HG03521 (cell line): ENCODE data around the gene SCAPER.

Experiments used
- ATAC-seq: cut with Tn5 transposase; IDR thresholded peaks from one replicate; pipeline ENCODE4 v1.9.1; 2021; ENCODE audit warnings: mild to moderate bottlenecking, moderate library complexity; ENCODE audit not compliant: unreplicated experiment

Gene SCAPER

DNA sequence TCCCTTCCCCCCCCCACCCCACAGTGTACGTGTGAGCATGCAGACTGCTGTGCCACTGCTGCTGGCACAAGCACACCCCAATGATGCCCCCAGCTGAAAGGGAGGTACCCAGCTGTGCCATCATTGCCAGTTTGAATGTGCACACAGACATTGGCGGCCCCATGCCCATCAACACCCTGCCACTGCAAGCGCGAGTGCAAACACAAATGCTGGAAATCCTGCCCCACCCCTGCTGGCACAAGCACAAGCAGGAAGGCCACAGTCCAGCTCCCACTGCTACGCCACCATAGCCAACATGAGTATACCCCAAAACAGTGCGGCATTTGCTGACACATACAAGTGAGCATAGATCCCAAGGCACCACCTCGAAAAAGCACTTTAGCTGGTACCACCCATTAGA, 222.9 kb downstream of the SCAPER start:
- no peak for ATAC-seq

- ATAC-seq = no peak
Observed at GRCh38 chr15:76678766-76679165, 226.4 kb downstream of the SCAPER start.

GRCh38 chr15:76674883-76675282, 230.3 kb downstream of the SCAPER start:
- no peak for ATAC-seq

DNA sequence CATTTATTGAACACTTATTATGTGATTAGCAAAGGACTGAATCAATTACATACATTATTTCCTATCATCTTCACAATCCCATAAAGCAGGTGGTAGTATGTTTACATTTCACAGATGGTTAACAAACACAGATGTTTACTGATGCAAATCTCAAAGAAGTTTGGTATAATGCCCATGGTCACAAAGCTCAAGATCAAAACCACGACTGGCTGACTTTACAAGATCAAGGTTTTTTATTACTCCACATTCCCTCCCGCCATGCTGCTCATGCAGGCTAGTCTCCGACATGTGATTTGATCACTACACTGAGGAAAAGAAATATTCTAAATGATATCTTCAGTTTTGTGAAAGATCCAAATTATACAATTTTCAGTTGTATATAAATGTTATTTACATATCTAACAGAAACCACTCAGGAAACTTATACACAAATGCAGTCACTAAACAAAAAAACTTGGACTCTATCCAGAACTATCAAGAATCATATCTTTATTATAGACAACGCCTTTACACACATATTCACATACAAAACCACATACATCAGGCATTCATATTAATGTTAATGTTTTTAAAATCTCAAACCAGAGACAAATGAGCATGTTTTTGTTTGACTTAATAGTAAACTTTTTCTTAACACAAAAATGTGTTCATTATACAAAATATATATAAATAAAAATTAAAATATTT, 235.5 kb downstream of the SCAPER start:
- no peak for ATAC-seq

GRCh38 chr15:76668900-76669299, 236.2 kb downstream of the SCAPER start:
- ATAC-seq = no peak

GRCh38 chr15:76667943-76668715, 237.0 kb downstream of the SCAPER start:
- ATAC-seq = no peak

- ATAC-seq = no peak
Observed at GRCh38 chr15:76664895-76665294, 240.2 kb downstream of the SCAPER start.

- no peak for ATAC-seq
Observed at GRCh38 chr15:76664411-76664810, 240.7 kb downstream of the SCAPER start.

DNA sequence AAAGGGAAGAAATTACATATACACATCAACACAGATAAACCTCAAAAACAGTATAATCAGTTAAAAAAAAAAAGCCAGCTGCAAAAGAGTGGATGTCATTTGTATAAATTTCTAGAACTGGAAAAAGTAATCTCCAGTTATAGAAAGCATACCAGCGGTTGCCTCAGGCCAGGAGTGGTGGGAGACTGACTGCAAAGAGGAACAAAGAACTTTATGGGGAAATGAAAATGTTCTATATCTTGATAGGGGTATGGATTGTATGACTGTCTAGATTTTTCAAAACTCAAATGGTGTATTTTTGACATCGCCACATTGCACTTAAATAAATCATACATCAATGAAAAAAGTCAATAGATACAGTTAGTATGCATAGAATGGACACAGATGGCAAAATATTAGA, 241.6 kb downstream of the SCAPER start:
- no peak for ATAC-seq

- no peak for ATAC-seq
Observed at GRCh38 chr15:76648732-76649444, 256.3 kb downstream of the SCAPER start.

DNA sequence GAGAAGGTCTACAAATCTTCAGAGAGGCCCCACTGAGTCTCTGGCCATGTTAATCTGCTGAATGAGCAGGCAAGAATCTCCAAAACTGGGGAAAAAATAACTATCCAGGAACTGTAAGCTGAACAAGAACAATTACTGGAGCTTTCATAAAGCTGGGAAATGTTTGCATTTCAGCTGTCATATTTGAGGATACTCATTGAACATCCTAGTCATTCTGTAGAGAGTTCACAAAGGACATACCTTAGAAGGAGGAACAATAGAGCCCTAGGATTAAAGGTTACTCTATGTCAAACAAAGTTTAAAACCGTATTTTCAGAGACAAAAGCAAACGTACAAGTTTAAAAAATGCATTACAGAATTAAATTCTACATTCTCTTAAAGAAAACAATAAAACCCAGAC, 257.5 kb downstream of the SCAPER start:
- ATAC-seq = no peak

- ATAC-seq = no peak
Observed at GRCh38 chr15:76644646-76645045, 260.5 kb downstream of the SCAPER start.

DNA sequence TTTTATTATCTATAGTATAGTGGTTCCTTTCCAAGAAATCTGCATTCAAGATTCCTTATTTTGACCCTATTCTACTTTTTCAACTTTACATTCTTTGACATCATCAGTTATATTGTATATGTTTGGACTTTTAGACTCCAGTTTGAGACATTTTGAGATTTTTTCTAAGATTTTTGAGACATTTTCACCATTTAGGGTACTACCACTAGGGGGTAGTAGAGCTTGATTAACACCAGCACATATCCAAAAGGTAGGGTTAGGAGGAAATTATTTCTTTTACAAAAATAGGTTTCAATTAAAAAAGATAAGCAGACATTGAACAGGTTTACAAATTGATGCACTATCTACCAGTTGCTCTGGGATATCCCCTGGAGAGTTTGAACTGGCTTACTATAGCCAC, 262.5 kb downstream of the SCAPER start:
- ATAC-seq = no peak

DNA sequence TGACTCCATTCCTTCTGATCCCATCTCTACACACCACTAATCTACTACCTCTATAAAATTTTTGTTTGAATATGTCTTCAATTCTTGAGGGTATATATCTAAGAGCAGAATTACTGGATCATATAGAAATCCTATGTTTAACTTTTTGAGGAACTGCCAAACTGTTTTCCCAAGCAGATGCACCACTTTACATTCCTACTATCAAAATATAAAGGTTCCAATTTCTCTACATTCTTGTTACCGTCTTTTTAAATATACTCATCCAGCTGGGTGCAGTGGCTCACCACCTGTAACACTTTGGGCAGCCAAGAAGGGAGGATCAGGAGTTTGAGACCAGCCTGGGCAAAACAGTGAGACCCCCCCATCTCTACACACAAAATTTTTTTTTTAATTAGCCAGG, 268.0 kb downstream of the SCAPER start:
- no peak for ATAC-seq

DNA sequence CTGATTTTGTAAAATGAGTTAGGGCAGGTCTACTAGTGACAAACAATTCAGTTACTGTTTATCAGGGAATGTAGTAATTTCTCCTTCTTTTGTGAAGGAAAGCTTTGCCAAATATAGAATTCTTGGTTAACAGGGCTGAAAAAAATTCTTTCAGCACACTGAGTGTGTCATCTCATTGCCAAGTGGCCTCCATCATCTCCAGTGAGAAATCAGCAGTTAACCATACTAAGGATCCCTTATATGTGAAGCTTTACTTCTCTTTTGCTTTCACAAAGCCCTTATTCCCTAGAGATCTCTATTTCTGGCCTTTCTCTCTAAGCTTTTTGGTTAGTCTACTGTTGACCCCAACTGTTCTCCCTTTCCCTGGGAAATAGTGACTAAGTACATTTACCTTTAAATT, 269.1 kb downstream of the SCAPER start:
- ATAC-seq = no peak

DNA sequence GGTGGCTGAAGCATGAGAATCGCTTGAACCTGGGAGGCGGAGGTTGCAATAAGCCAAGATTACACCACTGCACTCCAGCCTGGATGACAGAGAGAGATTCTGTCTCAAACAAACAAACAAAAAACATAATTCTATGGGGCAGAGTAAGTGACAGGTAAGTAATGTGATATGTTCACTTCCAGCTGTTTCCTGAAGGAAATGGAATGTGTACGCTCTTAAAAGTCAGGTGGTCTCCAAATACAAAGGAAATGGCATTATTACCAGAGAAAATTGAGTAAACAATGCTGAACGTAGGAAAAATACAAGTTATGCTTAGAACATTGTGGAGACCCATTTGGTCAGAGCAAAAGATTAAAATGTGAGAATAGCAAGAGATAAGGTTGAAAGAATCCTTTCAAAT, 278.5 kb downstream of the SCAPER start:
- no peak for ATAC-seq

DNA sequence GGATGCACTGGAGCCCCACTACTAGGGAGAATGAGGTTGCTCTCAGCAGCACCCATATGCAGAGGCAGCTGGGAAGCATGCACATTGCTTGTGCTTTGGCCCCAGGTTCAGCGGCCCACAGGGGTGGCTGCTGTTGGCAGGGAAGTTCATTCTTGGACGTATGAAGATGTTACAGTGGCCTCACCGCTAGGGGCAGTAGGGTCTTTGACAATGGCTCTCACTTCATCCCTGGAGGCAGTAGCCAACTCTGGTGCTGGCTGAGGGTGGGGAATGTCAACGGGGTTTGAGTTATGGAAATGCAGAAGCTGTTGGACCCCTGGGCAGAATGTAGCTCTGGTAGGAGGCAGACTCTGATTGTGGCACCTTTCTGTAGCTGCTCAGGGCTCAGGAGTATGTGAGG, 279.9 kb downstream of the SCAPER start:
- ATAC-seq = no peak

- ATAC-seq = no peak
Observed at GRCh38 chr15:76614725-76615124, 290.4 kb downstream of the SCAPER start.

GRCh38 chr15:76588811-76589747, 316.1 kb downstream of the SCAPER start:
- ATAC-seq = no peak

- ATAC-seq = no peak
Observed at GRCh38 chr15:76585576-76585897, 319.6 kb downstream of the SCAPER start.
